PC-3 (cell line): Measurements from ENCODE around the gene PSMD2. TPM values are rescaled to one million over a fixed set of nuclear protein-coding genes. Genes with fewer than 3 reads are reported as not detected.

Source experiments
- ATAC-seq: fragments of 200-7000 bp; cut with Tn5 transposase; 2 replicates; pipeline ENCODE4 v1.9.1; 2020; ENCODE audit warnings: mild to moderate bottlenecking, moderate library complexity
- BruUV-seq: library from RNA; stranded (reverse); fragments of 400-500 nt; replicated peaks from 2 replicates; lab custom pipeline; 2021; lab: Mats Ljungman, UMichigan
- CTCF ChIA-PET: fragments of 300-600 bp; sonication (Branson Sonifier 250); formaldehyde crosslinking; loops from one replicate; lab custom pipeline; 2022; ENCODE audit warnings: antibody characterized with exemption; lab: Charles Lee
- POLR2A ChIA-PET: fragments of 300-600 bp; sonication (Branson Sonifier 250); formaldehyde crosslinking; loops from one replicate; lab custom pipeline; 2022; ENCODE audit warnings: antibody characterized with exemption; ENCODE audit not compliant: unreplicated experiment; lab: Charles Lee
- DNase-seq: peaks from one replicate; pipeline ENCODE4 v3.0.0-alpha.2; 2015
- H2AFZ ChIP-seq: fragments of 300-600 bp; sonication (generic); 2 replicates; pipeline ENCODE4 v1.6.0; 2016; ENCODE audit warnings: antibody characterized with exemption, low read length
- H3F3A ChIP-seq: fragments of 300-600 bp; sonication (generic); one replicate; pipeline ENCODE4 v1.6.0; 2017; ENCODE audit warnings: antibody characterized with exemption, low read length, control low read depth, mild to moderate bottlenecking; ENCODE audit not compliant: unreplicated experiment
- H3K27ac ChIP-seq: fragments of 300-600 bp; sonication (generic); 2 replicates; pipeline ENCODE4 v1.5.1; 2016; ENCODE audit warnings: mild to moderate bottlenecking, low read length
- H3K27me3 ChIP-seq: fragments of 300-600 bp; sonication (generic); 2 replicates; pipeline ENCODE4 v1.6.1; 2016; ENCODE audit warnings: low read length, mixed read lengths
- H3K36me3 ChIP-seq: fragments of 300-600 bp; sonication (generic); 2 replicates; pipeline ENCODE4 v1.6.1; 2016; ENCODE audit warnings: low read depth, mixed run types, low read length, mixed read lengths
- H3K4me1 ChIP-seq: fragments of 300-600 bp; sonication (generic); 2 replicates; pipeline ENCODE4 v1.5.1; 2016; ENCODE audit warnings: low read length; ENCODE audit not compliant: insufficient read depth
- H3K4me2 ChIP-seq: fragments of 300-600 bp; sonication (generic); 2 replicates; pipeline ENCODE4 v1.6.0; 2016; ENCODE audit warnings: low read length
- H3K4me3 ChIP-seq: fragments of 300-600 bp; sonication (generic); 2 replicates; pipeline ENCODE4 v1.5.1; 2016; ENCODE audit warnings: mild to moderate bottlenecking, low read length, mixed read lengths
- H3K79me2 ChIP-seq: fragments of 300-600 bp; sonication (generic); 2 replicates; pipeline ENCODE4 v1.6.1; 2017; ENCODE audit warnings: low read length, mixed read lengths
- H3K9ac ChIP-seq: fragments of 300-600 bp; sonication (generic); 2 replicates; pipeline ENCODE4 v1.6.0; 2016; ENCODE audit warnings: mild to moderate bottlenecking, low read length
- H3K9me2 ChIP-seq: fragments of 300-600 bp; sonication (generic); replicated peaks from 2 replicates; pipeline ENCODE4 v1.6.1; 2016; ENCODE audit warnings: mixed run types, low read length, mixed read lengths
- H3K9me3 ChIP-seq: fragments of 300-600 bp; sonication (generic); 2 replicates; pipeline ENCODE4 v1.6.1; 2016; ENCODE audit warnings: low read length, mixed read lengths
- H4K20me1 ChIP-seq: fragments of 300-600 bp; sonication (generic); 2 replicates; pipeline ENCODE4 v1.6.1; 2016; ENCODE audit warnings: low read length, mixed read lengths
- CTCF ChIP-seq: fragments of 300-600 bp; sonication (generic); conservative IDR thresholded peaks from 2 replicates; pipeline ENCODE4 v1.5.1; 2017; ENCODE audit warnings: antibody characterized with exemption, low read depth, mild to moderate bottlenecking, low read length
- EZH2 ChIP-seq: fragments of 300-600 bp; sonication (generic); IDR thresholded peaks from one replicate; pipeline ENCODE4 v1.6.1; 2017; ENCODE audit warnings: antibody characterized with exemption, mild to moderate bottlenecking, low read length; ENCODE audit not compliant: unreplicated experiment
- EZH2phosphoT487 ChIP-seq: fragments of 300-600 bp; sonication (generic); IDR thresholded peaks from 2 replicates; pipeline ENCODE4 v1.6.1; 2018; ENCODE audit warnings: mild to moderate bottlenecking, antibody characterized with exemption, low read length, borderline replicate concordance
- intact Hi-C: fragments of 100-400 bp; cut with micrococcal nuclease; formaldehyde crosslinking; loops from 2 replicates; pipeline ENCODE4 v1.9.0; 2023
- total RNA-seq: library from RNA; depleted of rRNA; stranded (reverse); fragments of >200 nt; gene quantifications from 2 replicates; pipeline ENCODE4 v1.2.3, GENCODE V29; 2014

Gene PSMD2
- total RNA-seq, 1 experiment from 2014 or later = 1,057 TPM

DNA sequence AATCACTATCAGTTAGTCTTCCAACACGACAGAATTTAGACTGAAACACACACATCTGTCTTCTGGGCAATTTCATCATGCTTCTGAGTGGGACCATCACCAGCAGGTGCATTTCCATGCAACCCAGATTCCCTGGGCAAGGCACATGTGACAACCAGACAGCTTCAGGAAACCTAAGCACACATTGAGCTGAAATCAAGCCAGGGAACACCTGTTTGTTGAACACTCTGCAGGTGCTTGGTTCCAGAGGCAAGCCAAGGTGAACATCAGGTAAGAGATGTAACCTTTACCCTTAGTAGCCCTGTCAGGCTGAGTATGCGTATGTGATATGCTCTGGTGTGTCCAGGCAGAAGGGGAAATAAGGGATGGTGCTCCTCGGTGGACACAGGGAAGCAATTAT, 3.3 kb upstream of the PSMD2 start:
- ATAC-seq = no peak
- no peak overlapping the region for H3K4me2 ChIP-seq
- DNase-seq = no peak
- H3K4me1 ChIP-seq = peaks cover 4% of the 10 kb centered on the region
- POLR2A ChIA-PET = no interaction called here
- H3K9me3 ChIP-seq = no peaks in the 10 kb centered on the region
- no peaks in the 10 kb centered on the region for H3K27me3 ChIP-seq
- no peak overlapping the region for H3K27ac ChIP-seq
- intact Hi-C loops = no loop called here
- H3K36me3 ChIP-seq = peaks cover 6% of the 10 kb centered on the region
- no peak overlapping the region for H3K9ac ChIP-seq
- no peak for TF ChIP-seq EZH2
- TF ChIP-seq CTCF = no peak
- TF ChIP-seq EZH2phosphoT487 = no peak
- no TSS peak for BruUV-seq
- no peak overlapping the region for H2AFZ ChIP-seq
- CTCF ChIA-PET = no interaction called here
- peaks cover 4% of the 10 kb centered on the region for H4K20me1 ChIP-seq
- H3F3A ChIP-seq = no peaks in the 10 kb centered on the region
- H3K79me2 ChIP-seq = peaks cover 18% of the 10 kb centered on the region
- no peak overlapping the region for H3K4me3 ChIP-seq
- H3K9me2 ChIP-seq = no peaks in the 10 kb centered on the region

DNA sequence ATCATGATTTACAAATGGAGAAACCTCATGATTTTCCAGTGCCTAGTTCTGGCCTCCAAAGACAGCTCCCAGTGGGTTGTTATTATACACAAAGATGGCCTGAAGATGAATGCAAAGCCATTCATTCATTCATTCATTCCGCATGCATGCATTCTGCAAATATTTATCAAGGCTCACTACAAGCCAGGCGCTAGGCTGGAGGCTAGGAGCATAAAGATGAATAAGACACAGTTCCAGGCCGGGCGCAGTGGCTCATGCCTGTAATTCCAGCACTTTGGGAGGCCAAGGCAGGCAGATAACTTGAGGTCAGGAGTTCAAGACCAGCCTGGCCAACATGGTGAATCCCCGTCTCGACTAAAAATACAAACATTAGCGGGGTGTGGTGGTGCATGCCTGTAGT, 2.4 kb upstream of the PSMD2 start:
- Histone ChIP-seq H3K27ac (no peak overlapping the region), H3K36me3 (peaks cover 13% of the 10 kb centered on the region), H3K9me3 (no peaks in the 10 kb centered on the region), H3K27me3 (no peaks in the 10 kb centered on the region), H3K4me1 (peaks cover 12% of the 10 kb centered on the region), H3K4me2 (no peak overlapping the region), H3K9me2 (no peaks in the 10 kb centered on the region), H4K20me1 (peaks cover 12% of the 10 kb centered on the region), H3F3A (no peaks in the 10 kb centered on the region), H3K4me3 (no peak overlapping the region), H2AFZ (no peak overlapping the region), H3K9ac (no peak overlapping the region), H3K79me2 (peaks cover 26% of the 10 kb centered on the region)
- intact Hi-C loops = no loop called here
- ChIA-PET CTCF (no interaction called here), POLR2A (no interaction called here)
- no TSS peak for BruUV-seq
- TF ChIP-seq CTCF (no peak), EZH2phosphoT487 (no peak), EZH2 (no peak)
- DNase-seq = no peak
- no peak for ATAC-seq

- H3K4me1 ChIP-seq = peaks cover 20% of the 10 kb centered on the region
- ATAC-seq (peak; percentile 15), DNase-seq (peak; percentile 50)
- TF ChIP-seq CTCF (no peak), EZH2 (no peak), EZH2phosphoT487 (no peak)
- H3F3A ChIP-seq = no peaks in the 10 kb centered on the region
- ChIA-PET CTCF (interaction anchor here (0.8 kb wide), 1 partner anchor 72 kb away, joined by 3 read pairs; no protein-coding TSS in a partner anchor), POLR2A (interaction anchor here (0.6 kb wide), 1 partner anchor 54 kb away, joined by 3 read pairs; no protein-coding TSS in a partner anchor)
- peak overlapping the region; percentile 80 for H3K27ac ChIP-seq
- intact Hi-C loops = loop anchor here (1.0 to 2.0 kb wide), 4 partner anchors 15 to 125 kb away; partner anchors contain the start of genes ALG3, AP2M1, EEF1AKMT4 and EIF4G1
- peaks cover 44% of the 10 kb centered on the region for H3K36me3 ChIP-seq
- peak overlapping the region; percentile 100 for H3K4me3 ChIP-seq
- H3K4me2 ChIP-seq = peak overlapping the region; percentile 87
- no peaks in the 10 kb centered on the region for H3K9me3 ChIP-seq
- peak overlapping the region; percentile 44; the same call in 1 of the 2 replicates for H2AFZ ChIP-seq
- H3K27me3 ChIP-seq = no peaks in the 10 kb centered on the region
- no peaks in the 10 kb centered on the region for H3K9me2 ChIP-seq
- H3K79me2 ChIP-seq = peaks cover 57% of the 10 kb centered on the region
- H3K9ac ChIP-seq = peak overlapping the region; percentile 98
- peaks cover 43% of the 10 kb centered on the region for H4K20me1 ChIP-seq
- TSS peak; percentile 59 for BruUV-seq
Measured at GRCh38 chr3:184299488-184300377, 692 bp downstream of the PSMD2 start.
